Esophagus squamous epithelium (tissue), 4 donors: ENCODE measurements around the gene VPS35L.

ENCODE experiments used
- POLR2A ChIP-seq, 4 donors: fragments of 450-650 bp; IDR thresholded peaks; one replicate each; pipeline ENCODE4 v1.6.1; 2017; ENCODE audit warnings: antibody characterized with exemption in 4 of 4, mild to moderate bottlenecking in 4 of 4, moderate library complexity in 3 of 4
- TF ChIP-seq, protein P1 (sequence below), 6 experiments: fragments of 450-650 bp in 4 of 6; fragments of 200-600 bp in 2 of 6; sonication (generic) in 2 of 6; IDR thresholded peaks; one replicate each; pipeline ENCODE4 v1.5.1; 2016 to 2019; ENCODE audit warnings: antibody characterized with exemption in 6 of 6, mild to moderate bottlenecking in 4 of 6, moderate library complexity in 4 of 6

DNA sequence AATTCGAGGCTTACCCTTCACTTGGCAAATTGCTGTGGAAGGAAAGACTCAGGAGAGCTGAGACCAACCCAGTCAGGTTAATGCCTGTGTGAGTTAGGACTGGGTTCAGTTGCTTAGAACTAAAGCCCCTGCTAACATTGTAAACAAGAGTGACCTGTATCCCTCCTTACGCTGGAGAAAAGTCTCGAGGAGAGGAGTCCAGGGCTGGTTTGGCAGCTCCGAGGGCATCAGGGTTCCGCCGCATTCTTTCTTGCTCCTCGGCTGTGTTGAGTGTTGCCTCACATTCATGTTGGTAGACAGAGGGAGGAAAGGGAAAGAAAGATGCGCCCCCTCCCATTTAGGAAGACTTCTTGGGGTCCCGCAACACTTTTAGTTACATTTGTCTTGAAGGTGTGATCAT, 18.5 kb downstream of the VPS35L start:
- TF ChIP-seq, protein P1, sequence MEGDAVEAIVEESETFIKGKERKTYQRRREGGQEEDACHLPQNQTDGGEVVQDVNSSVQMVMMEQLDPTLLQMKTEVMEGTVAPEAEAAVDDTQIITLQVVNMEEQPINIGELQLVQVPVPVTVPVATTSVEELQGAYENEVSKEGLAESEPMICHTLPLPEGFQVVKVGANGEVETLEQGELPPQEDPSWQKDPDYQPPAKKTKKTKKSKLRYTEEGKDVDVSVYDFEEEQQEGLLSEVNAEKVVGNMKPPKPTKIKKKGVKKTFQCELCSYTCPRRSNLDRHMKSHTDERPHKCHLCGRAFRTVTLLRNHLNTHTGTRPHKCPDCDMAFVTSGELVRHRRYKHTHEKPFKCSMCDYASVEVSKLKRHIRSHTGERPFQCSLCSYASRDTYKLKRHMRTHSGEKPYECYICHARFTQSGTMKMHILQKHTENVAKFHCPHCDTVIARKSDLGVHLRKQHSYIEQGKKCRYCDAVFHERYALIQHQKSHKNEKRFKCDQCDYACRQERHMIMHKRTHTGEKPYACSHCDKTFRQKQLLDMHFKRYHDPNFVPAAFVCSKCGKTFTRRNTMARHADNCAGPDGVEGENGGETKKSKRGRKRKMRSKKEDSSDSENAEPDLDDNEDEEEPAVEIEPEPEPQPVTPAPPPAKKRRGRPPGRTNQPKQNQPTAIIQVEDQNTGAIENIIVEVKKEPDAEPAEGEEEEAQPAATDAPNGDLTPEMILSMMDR (IDR thresholded peaks at IDR 0.05), result no peak
- TF ChIP-seq POLR2A (IDR thresholded peaks at IDR 0.05), result no peak
